Thyroid gland (tissue), 4 donors: Measurements from ENCODE around the gene ZNG1F. TPM values are rescaled to one million over a fixed set of nuclear protein-coding genes. Genes with fewer than 3 reads are reported as not detected.
"Not testable (repeated sequence)": the region's sequence is repeated elsewhere in the genome, so short reads cannot be mapped to it uniquely, and the experiment has no call there.

Experiments
- DNase-seq, 2 donors: peaks; one replicate each; pipeline ENCODE4 v3.0.0-alpha.2; 2019
- H3K27ac ChIP-seq, 3 donors: fragments of 200-600 bp; sonication (generic); 1 replicate in 2 of 3; 2 replicates in 1 of 3; pipeline ENCODE4 v1.5.1; 2016 to 2019; ENCODE audit warnings: mild to moderate bottlenecking in 1 of 3, moderate library complexity in 1 of 3
- H3K27me3 ChIP-seq: fragments of 200-600 bp; sonication (generic); one replicate; pipeline ENCODE4 v1.5.1; 2019
- H3K36me3 ChIP-seq, 2 donors: fragments of 200-600 bp; sonication (generic); one replicate each; pipeline ENCODE4 v1.5.1; 2016 to 2019
- H3K4me1 ChIP-seq, 2 donors: fragments of 200-600 bp; sonication (generic); one replicate each; pipeline ENCODE4 v1.5.1; 2017 to 2019
- H3K4me3 ChIP-seq, 3 donors: fragments of 200-600 bp; sonication (generic); replicated peaks in 1 of 3; 1 replicate in 2 of 3; 2 replicates in 1 of 3; pipeline ENCODE4 v1.5.1; 2016; ENCODE audit warnings: mild to moderate bottlenecking in 1 of 3
- H3K9me3 ChIP-seq: fragments of 200-600 bp; sonication (generic); one replicate; pipeline ENCODE4 v1.5.1; 2017
- WGBS, 2 donors: methylation state at CpG; one replicate each; pipeline ENCODE4 v1.1.5; 2017; 5-methylcytosine and 5-hydroxymethylcytosine counted together
- intact Hi-C: fragments of 100-400 bp; cut with DNase I; formaldehyde crosslinking; loops from one replicate; pipeline ENCODE4 v1.15.1; 2023
- total RNA-seq, 4 donors: library from RNA; depleted of rRNA; stranded (reverse); fragments of >200 nt; gene quantifications; one replicate each; pipeline ENCODE4 v1.2.3, GENCODE V29; 2016

The ZNG1F gene
- total RNA-seq, 4 donors from 2014 or later: 12.3 to 23.7 (median 13.4) TPM

DNA sequence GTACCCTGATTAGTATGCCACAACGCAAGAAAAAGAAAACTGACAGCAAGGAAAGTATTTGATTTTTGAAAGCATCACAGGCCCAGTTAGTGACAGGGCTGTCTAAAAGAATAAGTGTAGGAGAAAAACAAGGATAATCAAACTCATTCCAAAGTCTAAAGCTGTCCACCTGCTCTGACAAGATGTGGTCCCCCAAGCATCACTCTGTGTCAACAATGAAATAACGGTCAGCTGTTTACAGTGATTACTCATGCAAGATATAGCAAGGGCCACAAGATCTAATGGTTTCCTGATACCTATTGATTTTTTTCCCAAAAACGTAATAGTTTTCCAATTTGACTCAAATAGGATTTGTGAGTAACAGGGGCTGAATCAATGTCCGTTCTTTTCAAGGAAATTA, 14.1 kb downstream of the ZNG1F start:
- H3K36me3 ChIP-seq, H3K4me3 ChIP-seq, H3K4me1 ChIP-seq, H3K27ac ChIP-seq, intact Hi-C loops, H3K27me3 ChIP-seq, H3K9me3 ChIP-seq, DNase-seq: not testable (repeated sequence)
- WGBS, 2 donors: 79 to 89% methylated on average over 3 to 4 of the region's 4 CpGs

DNA sequence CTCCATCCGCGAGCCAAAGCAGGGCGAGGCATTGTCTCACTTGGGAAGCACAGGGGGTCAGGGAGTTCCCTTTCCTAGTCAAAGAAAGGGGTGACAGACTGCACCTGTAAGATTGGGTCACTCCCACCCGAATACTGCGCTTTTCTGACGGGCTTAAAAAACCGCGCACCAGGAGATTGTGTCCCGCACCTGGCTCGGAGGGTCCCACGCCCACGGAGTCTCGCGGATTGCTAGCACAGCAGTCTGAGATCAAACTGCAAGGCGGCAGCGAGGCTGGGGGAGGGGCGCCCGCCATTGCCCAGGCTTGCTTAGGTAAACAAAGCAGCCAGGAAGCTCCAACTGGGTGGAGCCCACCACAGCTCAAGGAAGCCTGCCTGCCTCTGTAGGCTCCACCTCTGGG, 39.0 kb downstream of the ZNG1F start:
- H3K4me3 ChIP-seq, intact Hi-C loops, H3K27me3 ChIP-seq, H3K4me1 ChIP-seq, DNase-seq, H3K9me3 ChIP-seq, H3K36me3 ChIP-seq, H3K27ac ChIP-seq: not testable (repeated sequence)
- WGBS, 2 donors: no CpG with 5 or more reads among the region's 18 CpGs

GRCh38 chr9:41141878-41142277, 47.2 kb downstream of the ZNG1F start:
- H3K27ac ChIP-seq, H3K36me3 ChIP-seq, H3K9me3 ChIP-seq, H3K4me1 ChIP-seq, H3K4me3 ChIP-seq, H3K27me3 ChIP-seq, DNase-seq, intact Hi-C loops: not testable (repeated sequence)
- WGBS, 2 donors: 100% methylated on average over 2 of the region's 2 CpGs

- H3K27me3 ChIP-seq, H3K36me3 ChIP-seq, H3K9me3 ChIP-seq, intact Hi-C loops, H3K4me1 ChIP-seq, H3K4me3 ChIP-seq, DNase-seq, H3K27ac ChIP-seq: not testable (repeated sequence)
- WGBS, 2 donors: no CpG with 5 or more reads among the region's 15 CpGs
Observed at GRCh38 chr9:41128581-41128980, 60.5 kb downstream of the ZNG1F start, which contains the start of gene FOXD4L6. Gene FOXD4L6, minus strand, starts transcription at chr9:41128681. Its CDS starts 298 bp downstream, at chr9:41128383.

GRCh38 chr9:41126746-41127446, 62.2 kb downstream of the ZNG1F start:
- intact Hi-C loops: not testable (repeated sequence)

DNA sequence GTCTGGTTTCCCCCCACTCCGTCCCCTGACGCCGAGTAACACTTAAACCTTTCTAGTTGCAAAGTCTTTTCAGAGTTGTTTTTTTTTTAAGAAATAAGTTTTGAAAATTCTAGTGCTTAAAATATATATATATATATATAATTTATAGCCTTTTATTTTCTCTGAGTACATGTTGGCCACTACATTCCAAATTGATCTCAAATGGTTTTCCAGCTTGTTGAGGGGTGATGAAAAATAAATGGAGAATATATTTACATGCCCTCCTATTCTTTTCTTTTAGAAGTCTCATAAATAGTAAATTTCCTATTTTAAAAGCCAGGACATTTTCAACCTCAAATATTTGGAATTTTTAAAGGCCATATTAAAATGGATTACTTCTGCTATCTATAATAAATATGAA, 63.2 kb downstream of the ZNG1F start:
- DNase-seq, H3K4me1 ChIP-seq, H3K27me3 ChIP-seq, H3K36me3 ChIP-seq, H3K4me3 ChIP-seq, intact Hi-C loops, H3K9me3 ChIP-seq, H3K27ac ChIP-seq: not testable (repeated sequence)
- 10 to 16% methylated on average over 3 of the region's 3 CpGs for WGBS, 2 donors

More at GRCh38 chr9:41126746-41127446, 62.2 kb downstream of the ZNG1F start:
- not testable (repeated sequence) for H3K4me3 ChIP-seq, H3K27ac ChIP-seq, DNase-seq, H3K27me3 ChIP-seq, H3K9me3 ChIP-seq, H3K4me1 ChIP-seq, H3K36me3 ChIP-seq
- 14% methylated on average over 5 of the region's 45 CpGs; no CpG with 5 or more reads in 1 of the 2 donors for WGBS, 2 donors

- H3K27ac ChIP-seq, H3K9me3 ChIP-seq, H3K4me1 ChIP-seq, H3K4me3 ChIP-seq, H3K36me3 ChIP-seq, intact Hi-C loops, DNase-seq, H3K27me3 ChIP-seq: not testable (repeated sequence)
- WGBS, 2 donors: no CpG with 5 or more reads among the region's 21 CpGs
Observed at GRCh38 chr9:41125109-41125658, 63.9 kb downstream of the ZNG1F start.

DNA sequence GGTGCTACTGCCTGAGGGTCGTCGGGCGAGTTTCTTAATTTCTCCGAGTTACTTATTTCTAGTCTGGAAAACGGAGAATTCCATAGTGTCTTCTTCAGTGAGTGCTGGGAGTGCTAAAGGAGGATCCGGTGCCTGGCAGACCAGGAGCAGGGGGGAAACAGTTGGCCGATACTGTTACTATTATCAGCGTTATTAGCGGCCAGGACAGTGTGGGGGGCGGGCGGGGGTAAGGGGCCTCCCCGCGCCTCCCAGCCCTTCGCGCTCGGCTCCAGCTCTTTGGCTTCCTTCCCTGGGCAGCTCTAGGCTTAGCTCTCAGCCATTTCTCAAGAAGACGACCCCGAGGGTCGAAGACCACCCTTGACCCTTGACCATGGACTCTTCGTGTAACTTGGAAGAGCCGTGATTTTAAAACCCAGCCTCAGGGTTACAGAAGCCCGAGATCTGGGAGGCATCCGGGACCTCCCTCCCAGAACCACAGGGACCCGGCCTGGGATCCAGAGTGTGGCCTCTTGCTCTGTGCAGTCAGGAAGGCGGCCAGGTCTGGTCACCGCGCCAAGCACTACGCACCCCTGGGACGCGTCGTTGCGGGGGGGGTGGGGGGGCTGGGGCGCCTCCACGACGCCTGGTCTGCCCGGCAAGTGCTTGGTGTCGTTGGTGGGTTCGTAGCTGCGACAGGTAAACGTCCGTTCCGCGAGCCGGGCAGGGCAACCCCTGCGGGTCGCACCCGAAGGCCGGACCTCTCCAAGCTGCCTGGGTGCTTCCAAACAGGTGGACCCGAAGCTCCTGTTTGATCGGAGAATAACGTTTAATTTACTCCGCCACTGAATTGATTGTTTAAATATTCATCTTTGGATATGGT, 64.6 kb downstream of the ZNG1F start:
- intact Hi-C loops: not testable (repeated sequence)

DNA sequence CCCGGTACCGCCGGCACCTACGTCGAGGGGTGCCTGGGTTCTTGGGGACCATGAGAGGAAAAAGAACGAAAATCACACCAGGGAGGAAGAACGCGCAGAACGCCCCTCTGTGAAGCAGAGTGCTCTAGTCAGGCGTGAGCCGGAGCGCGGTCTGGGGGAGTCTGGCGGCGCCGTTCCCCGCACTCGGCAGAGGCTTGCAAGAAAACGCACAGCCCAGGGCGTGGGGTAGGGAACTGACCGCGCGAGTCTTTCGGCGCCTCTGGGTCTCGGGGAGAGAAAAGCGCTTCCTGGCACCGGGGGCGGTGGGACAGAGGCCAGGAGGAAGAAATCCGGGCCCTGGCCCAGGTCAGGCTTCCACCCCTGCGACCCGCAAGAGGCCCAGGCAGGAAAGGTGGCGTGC, 65.3 kb downstream of the ZNG1F start:
- H3K4me3 ChIP-seq, H3K36me3 ChIP-seq, H3K27ac ChIP-seq, DNase-seq, H3K9me3 ChIP-seq, H3K4me1 ChIP-seq, intact Hi-C loops, H3K27me3 ChIP-seq: not testable (repeated sequence)
- no CpG with 5 or more reads among the region's 33 CpGs for WGBS, 2 donors

More for the DNA sequence above, 64.6 kb downstream of the ZNG1F start:
- H3K9me3 ChIP-seq, H3K4me3 ChIP-seq, H3K27me3 ChIP-seq, H3K36me3 ChIP-seq, H3K4me1 ChIP-seq, DNase-seq, H3K27ac ChIP-seq: not testable (repeated sequence)
- 14% methylated on average over 7 of the region's 52 CpGs; no CpG with 5 or more reads in 1 of the 2 donors for WGBS, 2 donors

DNA sequence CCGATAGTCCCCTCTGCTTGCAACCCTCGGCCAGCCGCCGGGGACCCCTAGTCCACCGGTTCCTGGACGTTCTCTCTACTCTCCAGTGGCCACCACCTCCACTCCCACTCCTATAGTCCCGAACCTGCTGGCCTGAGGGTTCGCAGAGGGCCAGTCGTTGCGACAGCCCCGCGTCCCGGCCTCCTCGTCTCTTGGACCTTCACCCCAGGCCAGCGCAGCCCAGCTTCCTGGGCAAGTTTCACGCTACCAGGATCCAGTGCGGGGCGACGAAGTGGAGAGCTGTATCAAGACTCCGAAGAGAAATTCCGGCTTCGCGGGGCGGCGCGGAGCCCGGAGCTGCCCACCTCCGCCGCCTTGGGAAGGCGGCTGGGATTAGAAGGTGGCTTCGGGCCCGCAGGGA, 65.7 kb downstream of the ZNG1F start:
- DNase-seq, intact Hi-C loops, H3K9me3 ChIP-seq, H3K27me3 ChIP-seq, H3K4me3 ChIP-seq, H3K27ac ChIP-seq, H3K4me1 ChIP-seq, H3K36me3 ChIP-seq: not testable (repeated sequence)
- WGBS, 2 donors: 3 to 4% methylated on average over 6 to 8 of the region's 32 CpGs

GRCh38 chr9:41120696-41121095, 68.4 kb downstream of the ZNG1F start:
- H3K36me3 ChIP-seq, DNase-seq, H3K27ac ChIP-seq, H3K4me3 ChIP-seq, H3K4me1 ChIP-seq, intact Hi-C loops, H3K27me3 ChIP-seq, H3K9me3 ChIP-seq: not testable (repeated sequence)
- whole genome bisulfite sequencing, 2 donors: 38 to 43% methylated on average over 4 of the region's 4 CpGs

DNA sequence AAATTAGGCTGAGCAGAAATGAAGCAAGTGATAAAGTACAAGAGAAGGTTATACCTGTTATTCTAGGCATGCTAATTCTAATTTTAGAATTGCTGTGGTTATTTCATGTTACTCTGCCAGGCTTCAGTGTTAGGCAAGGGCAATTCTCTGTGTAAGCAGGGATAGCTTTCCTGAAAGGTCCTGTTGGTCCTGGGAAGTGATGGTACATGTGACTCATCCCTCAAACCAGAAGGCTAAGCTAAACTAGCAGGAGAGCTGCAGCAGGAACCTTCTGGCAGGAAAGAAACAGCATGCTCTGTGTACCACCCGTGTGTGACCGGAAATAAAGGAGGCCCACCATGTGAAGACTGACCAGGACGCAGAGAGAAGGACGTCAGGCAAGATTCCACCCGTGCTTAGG, 69.4 kb downstream of the ZNG1F start:
- H3K9me3 ChIP-seq, H3K4me1 ChIP-seq, DNase-seq, H3K36me3 ChIP-seq, H3K4me3 ChIP-seq, H3K27ac ChIP-seq, intact Hi-C loops, H3K27me3 ChIP-seq: not testable (repeated sequence)
- no CpG with 5 or more reads among the region's 5 CpGs for WGBS, 2 donors
